Retinal pigment epithelial cell (primary cell): ENCODE results near the gene DCAF5.

Experiments
- DNase-seq: peaks from one replicate; pipeline ENCODE4 v3.0.0-alpha.2; 2010; ENCODE audit warnings: low read depth
- H3K4me3 ChIP-seq: 2 replicates; pipeline ENCODE4 v1.5.1; 2011; ENCODE audit warnings: mild to moderate bottlenecking, low read length, control low read depth, moderate library complexity
- CTCF ChIP-seq: conservative IDR thresholded peaks from 2 replicates; pipeline ENCODE4 v1.5.1; 2011; ENCODE audit warnings: low read depth, low read length, control low read depth, inconsistent platforms

Gene DCAF5

GRCh38 chr14:69153873-69154270, 953 bp upstream of the DCAF5 start:
- no peak for DNase-seq
- no peak for TF ChIP-seq CTCF
- H3K4me3 ChIP-seq = peak overlapping the region; percentile 89

- peak overlapping the region; percentile 89 for H3K4me3 ChIP-seq
- peak; percentile 73 for DNase-seq
- TF ChIP-seq CTCF = no peak
These were observed 393 bp upstream of the DCAF5 start for GRCh38 chr14:69153152-69153872.

GRCh38 chr14:69152181-69152901, 578 bp downstream of the DCAF5 start:
- no peak for DNase-seq
- no peak for TF ChIP-seq CTCF
- H3K4me3 ChIP-seq = peak overlapping the region; percentile 89

GRCh38 chr14:69151458-69152180, 1.3 kb downstream of the DCAF5 start:
- H3K4me3 ChIP-seq = peak overlapping the region; percentile 89
- peak; percentile 42 for TF ChIP-seq CTCF
- DNase-seq = no peak

- no peak for TF ChIP-seq CTCF
- no peak for DNase-seq
- no peak overlapping the region for H3K4me3 ChIP-seq
These were observed 3.3 kb downstream of the DCAF5 start for GRCh38 chr14:69149461-69150244.

GRCh38 chr14:69142101-69142500, 10.8 kb downstream of the DCAF5 start:
- no peak for DNase-seq
- TF ChIP-seq CTCF = no peak
- H3K4me3 ChIP-seq = no peak overlapping the region
